CD4-positive, CD25-positive, alpha-beta regulatory T cell (primary cell): ENCODE results near the gene PKP4. TPM values are rescaled to one million over a fixed set of nuclear protein-coding genes. Genes with fewer than 3 reads are reported as not detected.

ENCODE experiments used
- ATAC-seq, 2 donors: fragments of 150-1000 bp; cut with Tn5 transposase; one replicate each; pipeline ENCODE4 v1.10.0; 2021; ENCODE audit warnings: low read depth in 2 of 2, moderate number of reproducible peaks in 2 of 2, moderate library complexity in 1 of 2
- DNase-seq, 3 donors: peaks; one replicate each; pipeline versions ENCODE4 v3.0.0 to v3.0.0-alpha.2; 2012 to 2022; ENCODE audit warnings: mixed read lengths in 1 of 3
- H3K27ac ChIP-seq: one replicate; pipeline ENCODE4 v1.7.0; 2013; ENCODE audit warnings: mild to moderate bottlenecking, low read length; ENCODE audit not compliant: insufficient read depth, poor library complexity, severe bottlenecking
- H3K27me3 ChIP-seq: one replicate; pipeline ENCODE4 v1.7.0; 2013; ENCODE audit warnings: low read length; ENCODE audit not compliant: control insufficient read depth, insufficient read depth
- H3K36me3 ChIP-seq: one replicate; pipeline ENCODE4 v1.7.0; 2013; ENCODE audit warnings: mild to moderate bottlenecking, low read length, moderate library complexity; ENCODE audit not compliant: control insufficient read depth, insufficient read depth
- H3K4me1 ChIP-seq: 2 replicates; pipeline ENCODE4 v1.7.0; 2013; ENCODE audit warnings: mild to moderate bottlenecking, low read length; ENCODE audit not compliant: insufficient read depth, control insufficient read depth, poor library complexity, severe bottlenecking
- H3K4me3 ChIP-seq: one replicate; pipeline ENCODE4 v1.7.0; 2013; ENCODE audit warnings: low read depth, mild to moderate bottlenecking, low read length, moderate library complexity
- H3K9me3 ChIP-seq, 2 experiments: 1 replicate in 1 of 2; 2 replicates in 1 of 2; pipeline ENCODE4 v1.7.0; 2013; ENCODE audit warnings: low read length in 2 of 2, mild to moderate bottlenecking in 1 of 2, moderate library complexity in 1 of 2; ENCODE audit not compliant: control insufficient read depth in 2 of 2
- H3K27ac Mint-ChIP-seq, 3 donors: one replicate each; pipeline ENCODE4 v1.8.0; 2020 to 2022; ENCODE audit warnings: mild to moderate bottlenecking in 3 of 3, mixed read lengths in 3 of 3, moderate library complexity in 2 of 3
- H3K27me3 Mint-ChIP-seq: one replicate; pipeline ENCODE4 v1.8.0; 2022; ENCODE audit warnings: mild to moderate bottlenecking, mixed read lengths
- H3K36me3 Mint-ChIP-seq: one replicate; pipeline ENCODE4 v1.8.0; 2020; ENCODE audit warnings: mixed read lengths
- H3K4me1 Mint-ChIP-seq, 4 donors: one replicate each; pipeline ENCODE4 v1.8.0; 2020 to 2022; ENCODE audit warnings: mixed read lengths in 4 of 4, mild to moderate bottlenecking in 1 of 4
- H3K4me3 Mint-ChIP-seq, 4 donors: one replicate each; pipeline ENCODE4 v1.8.0; 2020 to 2022; ENCODE audit warnings: mild to moderate bottlenecking in 4 of 4, mixed read lengths in 4 of 4, moderate library complexity in 3 of 4
- H3K9me3 Mint-ChIP-seq, 7 donors: one replicate each; pipeline ENCODE4 v1.8.0; 2020 to 2022; ENCODE audit warnings: mixed read lengths in 7 of 7, mild to moderate bottlenecking in 3 of 7, moderate library complexity in 2 of 7
- polyA plus RNA-seq, 4 donors: library from polyadenylated mRNA; unstranded; fragments of 300-500 nt; fragmentation: Illumina TruSeq; gene quantifications; one replicate each; pipeline ENCODE4 v1.2.3, GENCODE V29; 2021
- total RNA-seq: library from RNA; stranded (reverse); gene quantifications from one replicate; pipeline ENCODE4 v1.2.3, GENCODE V29; 2022

PKP4 gene
- total and polyA plus RNA-seq, 5 donors from 2014 or later, result 1.9 to 21.9 (median 4.5) TPM

DNA sequence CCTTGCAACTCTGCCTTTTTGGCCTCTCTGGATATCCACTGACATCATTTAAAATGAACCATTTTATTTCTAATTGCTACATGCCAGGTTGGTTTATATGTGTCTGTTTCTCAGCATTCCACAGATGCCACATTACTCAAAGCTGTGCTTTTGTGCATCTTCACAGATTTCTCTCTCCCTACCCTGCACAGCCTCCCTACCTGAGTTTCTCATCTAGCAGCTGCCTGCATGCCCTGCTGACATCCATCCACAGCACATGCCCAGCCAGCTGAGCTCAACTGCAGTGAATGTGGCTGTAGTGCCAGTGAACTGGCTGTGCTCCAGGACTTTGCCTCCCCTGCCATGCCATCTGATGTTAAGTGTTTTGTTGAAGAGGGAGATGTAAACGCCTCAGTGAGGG lies 44.5 kb downstream of the PKP4 start:
- no peak overlapping the region for H3K27ac Mint-ChIP-seq
- no peaks in the 10 kb centered on the region for H3K36me3 ChIP-seq
- no peaks in the 10 kb centered on the region for H3K4me1 ChIP-seq
- peaks cover 17 to 50% (median 40%) of the 10 kb centered on the region in 4 donors for H3K4me1 Mint-ChIP-seq
- peaks cover 14% of the 10 kb centered on the region for H3K36me3 Mint-ChIP-seq
- DNase-seq (no peak), ATAC-seq (peak in 1 of 2 donors; percentile 19)
- no peak overlapping the region for H3K4me3 Mint-ChIP-seq
- no peaks in the 10 kb centered on the region for H3K9me3 ChIP-seq
- H3K27me3 ChIP-seq, result no peaks in the 10 kb centered on the region
- no peak overlapping the region for H3K27ac ChIP-seq
- no peak overlapping the region for H3K4me3 ChIP-seq
- H3K9me3 Mint-ChIP-seq, result peaks cover 0 to 2% (median 0%) of the 10 kb centered on the region in 7 donors
- no peaks in the 10 kb centered on the region for H3K27me3 Mint-ChIP-seq

DNA sequence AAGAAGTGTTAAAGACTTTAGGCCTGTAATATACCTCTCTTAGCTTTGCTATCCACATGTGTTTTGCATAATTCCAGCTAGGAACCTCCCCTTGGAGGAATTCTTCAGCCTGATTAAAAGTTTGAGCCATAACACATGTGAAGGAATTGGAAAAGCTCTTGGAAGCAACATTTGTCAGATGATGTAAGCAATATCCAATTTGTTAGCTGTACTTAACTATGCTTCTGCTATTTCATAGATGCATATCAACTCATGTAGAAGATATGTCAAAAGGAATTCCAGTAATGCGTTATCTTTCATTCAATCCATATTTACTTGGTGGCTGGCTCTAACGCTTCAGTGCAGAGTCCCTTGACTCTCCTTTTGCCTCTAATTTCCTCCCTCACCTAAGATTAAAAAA lies 46.2 kb downstream of the PKP4 start:
- peaks cover 9% of the 10 kb centered on the region for H3K4me1 ChIP-seq
- H3K27me3 ChIP-seq, result no peaks in the 10 kb centered on the region
- H3K27ac ChIP-seq, result no peak overlapping the region
- no peaks in the 10 kb centered on the region for H3K36me3 ChIP-seq
- Mint-ChIP-seq H3K4me3 (no peak overlapping the region), H3K36me3 (peaks cover 10% of the 10 kb centered on the region), H3K9me3 (peaks cover 0 to 2% (median 0%) of the 10 kb centered on the region in 7 donors), H3K27me3 (no peaks in the 10 kb centered on the region), H3K27ac (no peak overlapping the region), H3K4me1 (peaks cover 28 to 50% (median 41%) of the 10 kb centered on the region in 4 donors)
- no peak for DNase-seq
- no peaks in the 10 kb centered on the region for H3K9me3 ChIP-seq
- ATAC-seq, result no peak
- H3K4me3 ChIP-seq, result no peak overlapping the region

DNA sequence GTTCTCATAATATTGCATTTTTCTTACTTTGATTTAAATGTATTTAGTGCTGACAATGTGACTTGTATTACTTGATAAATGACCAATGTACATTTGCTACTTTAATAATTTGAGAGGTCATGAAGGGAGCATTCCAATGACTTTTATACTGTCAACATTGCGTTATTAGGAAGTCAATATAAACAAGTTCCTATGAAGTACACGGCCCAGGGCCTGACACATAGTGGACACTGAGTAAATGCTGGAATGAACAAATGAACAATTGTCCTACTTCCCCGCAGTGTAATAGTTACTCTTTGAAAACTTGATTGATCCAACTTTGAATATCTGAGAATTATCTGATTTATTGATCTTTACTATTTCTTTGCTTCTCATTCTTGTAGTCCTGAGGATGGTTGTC lies 47.3 kb downstream of the PKP4 start:
- no peaks in the 10 kb centered on the region for H3K9me3 ChIP-seq

DNA sequence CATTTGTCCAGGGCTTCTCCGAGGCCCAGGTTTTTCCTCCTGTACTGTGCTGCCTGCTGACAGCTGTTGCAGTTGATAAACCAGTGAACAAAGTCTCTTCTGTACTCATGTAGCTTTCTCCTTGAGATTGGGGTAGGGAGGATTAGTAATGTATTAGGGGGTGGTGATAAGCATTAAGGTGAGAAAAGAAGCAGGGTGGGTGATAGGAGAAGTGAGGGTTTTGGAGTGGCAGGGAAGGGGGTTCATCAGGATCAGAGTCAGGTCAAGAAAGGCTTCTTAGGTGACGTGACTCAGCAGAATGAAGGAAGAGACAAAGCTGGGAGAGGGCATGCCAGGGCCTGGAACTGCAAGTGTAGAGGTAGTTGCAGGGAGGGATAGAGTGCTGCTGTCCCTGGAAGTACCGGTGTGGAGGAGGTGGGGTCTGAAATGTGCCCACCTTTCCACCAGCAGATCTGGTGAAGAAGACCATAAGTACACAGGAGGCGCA lies 48.7 kb downstream of the PKP4 start:
- peaks cover 0 to 2% (median 0%) of the 10 kb centered on the region in 7 donors for H3K9me3 Mint-ChIP-seq
- DNase-seq (no peak), ATAC-seq (no peak)
- peaks cover 10% of the 10 kb centered on the region for H3K36me3 Mint-ChIP-seq
- Histone ChIP-seq H3K9me3 (no peaks in the 10 kb centered on the region), H3K27ac (no peak overlapping the region), H3K4me3 (no peak overlapping the region), H3K36me3 (no peaks in the 10 kb centered on the region), H3K27me3 (no peaks in the 10 kb centered on the region), H3K4me1 (peaks cover 9% of the 10 kb centered on the region)
- no peak overlapping the region for H3K4me3 Mint-ChIP-seq
- peak overlapping the region in 2 of 3 donors; percentile 22 to 71 for H3K27ac Mint-ChIP-seq
- peaks cover 27 to 43% (median 36%) of the 10 kb centered on the region in 4 donors for H3K4me1 Mint-ChIP-seq
- H3K27me3 Mint-ChIP-seq, result no peaks in the 10 kb centered on the region

More for the DNA sequence above, 47.3 kb downstream of the PKP4 start:
- no peak overlapping the region for H3K27ac Mint-ChIP-seq
- Histone ChIP-seq H3K4me3 (no peak overlapping the region), H3K36me3 (no peaks in the 10 kb centered on the region), H3K4me1 (peaks cover 9% of the 10 kb centered on the region), H3K27ac (no peak overlapping the region), H3K27me3 (no peaks in the 10 kb centered on the region)
- H3K4me3 Mint-ChIP-seq, result no peak overlapping the region
- ATAC-seq (no peak), DNase-seq (no peak)
- H3K36me3 Mint-ChIP-seq, result peaks cover 10% of the 10 kb centered on the region
- peaks cover 0 to 2% (median 0%) of the 10 kb centered on the region in 7 donors for H3K9me3 Mint-ChIP-seq
- H3K27me3 Mint-ChIP-seq, result no peaks in the 10 kb centered on the region
- peaks cover 25 to 47% (median 37%) of the 10 kb centered on the region in 4 donors for H3K4me1 Mint-ChIP-seq

DNA sequence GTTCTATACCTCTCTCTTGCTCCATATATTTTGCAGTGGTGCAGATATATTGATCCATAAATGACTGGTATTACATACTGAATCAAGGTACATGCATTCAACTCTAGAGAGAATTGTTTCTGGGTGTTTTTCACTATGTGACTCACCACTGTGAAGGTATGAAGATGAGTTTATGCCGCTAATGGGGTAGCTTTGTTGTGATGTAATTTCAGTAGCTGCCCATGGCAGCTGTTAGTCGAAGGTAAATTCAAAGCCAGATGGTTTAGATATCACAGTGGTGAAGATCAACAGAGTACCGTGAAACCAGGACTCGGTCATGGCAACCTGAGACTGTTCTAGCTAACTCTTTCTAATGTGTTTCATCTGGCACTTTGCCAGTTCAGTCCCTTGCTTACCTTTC lies 50.4 kb downstream of the PKP4 start:
- Mint-ChIP-seq H3K9me3 (peaks cover 0 to 2% (median 0%) of the 10 kb centered on the region in 7 donors), H3K4me3 (peak overlapping the region in 1 of 4 donors; percentile 7), H3K27me3 (no peaks in the 10 kb centered on the region), H3K27ac (peak overlapping the region in 2 of 3 donors; percentile 50 to 57), H3K4me1 (peaks cover 29 to 41% (median 33%) of the 10 kb centered on the region in 4 donors), H3K36me3 (peaks cover 3% of the 10 kb centered on the region)
- no peaks in the 10 kb centered on the region for H3K36me3 ChIP-seq
- no peaks in the 10 kb centered on the region for H3K27me3 ChIP-seq
- H3K4me3 ChIP-seq, result peak overlapping the region; percentile 29
- DNase-seq, result peak in 1 of 3 donors; percentile 49
- H3K4me1 ChIP-seq, result peaks cover 9% of the 10 kb centered on the region
- H3K27ac ChIP-seq, result no peak overlapping the region
- ATAC-seq, result peak; percentile 44 to 50
- H3K9me3 ChIP-seq, result no peaks in the 10 kb centered on the region

DNA sequence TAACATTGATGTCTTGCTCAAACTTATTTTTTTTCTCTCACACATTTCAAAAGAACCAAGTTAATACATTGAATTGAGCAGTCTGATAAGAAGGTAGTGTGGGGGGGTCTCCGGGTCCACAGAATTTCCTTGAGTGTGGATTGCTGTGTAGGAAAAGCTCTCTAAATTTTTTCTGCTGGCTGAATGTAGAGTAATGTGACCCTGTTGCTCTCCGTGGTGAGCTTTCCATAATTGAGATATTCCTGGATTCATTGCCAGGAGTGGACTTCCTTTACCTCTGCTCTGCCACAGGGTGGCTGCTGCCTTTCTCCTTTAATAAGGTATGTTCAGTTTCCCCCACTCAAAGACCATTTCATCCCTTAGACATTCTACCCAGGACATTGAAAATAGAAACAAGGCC lies 50.9 kb downstream of the PKP4 start:
- H3K9me3 ChIP-seq, result no peaks in the 10 kb centered on the region
- Mint-ChIP-seq H3K36me3 (peaks cover 3% of the 10 kb centered on the region), H3K9me3 (peaks cover 0 to 2% (median 0%) of the 10 kb centered on the region in 7 donors), H3K27ac (peak overlapping the region in 1 of 3 donors; percentile 50), H3K4me1 (peaks cover 29 to 41% (median 33%) of the 10 kb centered on the region in 4 donors), H3K27me3 (no peaks in the 10 kb centered on the region), H3K4me3 (peak overlapping the region in 1 of 4 donors; percentile 13)
- no peak overlapping the region for H3K27ac ChIP-seq
- no peaks in the 10 kb centered on the region for H3K36me3 ChIP-seq
- no peaks in the 10 kb centered on the region for H3K27me3 ChIP-seq
- H3K4me1 ChIP-seq, result peaks cover 9% of the 10 kb centered on the region
- no peak for DNase-seq
- no peak overlapping the region for H3K4me3 ChIP-seq
- ATAC-seq, result no peak

DNA sequence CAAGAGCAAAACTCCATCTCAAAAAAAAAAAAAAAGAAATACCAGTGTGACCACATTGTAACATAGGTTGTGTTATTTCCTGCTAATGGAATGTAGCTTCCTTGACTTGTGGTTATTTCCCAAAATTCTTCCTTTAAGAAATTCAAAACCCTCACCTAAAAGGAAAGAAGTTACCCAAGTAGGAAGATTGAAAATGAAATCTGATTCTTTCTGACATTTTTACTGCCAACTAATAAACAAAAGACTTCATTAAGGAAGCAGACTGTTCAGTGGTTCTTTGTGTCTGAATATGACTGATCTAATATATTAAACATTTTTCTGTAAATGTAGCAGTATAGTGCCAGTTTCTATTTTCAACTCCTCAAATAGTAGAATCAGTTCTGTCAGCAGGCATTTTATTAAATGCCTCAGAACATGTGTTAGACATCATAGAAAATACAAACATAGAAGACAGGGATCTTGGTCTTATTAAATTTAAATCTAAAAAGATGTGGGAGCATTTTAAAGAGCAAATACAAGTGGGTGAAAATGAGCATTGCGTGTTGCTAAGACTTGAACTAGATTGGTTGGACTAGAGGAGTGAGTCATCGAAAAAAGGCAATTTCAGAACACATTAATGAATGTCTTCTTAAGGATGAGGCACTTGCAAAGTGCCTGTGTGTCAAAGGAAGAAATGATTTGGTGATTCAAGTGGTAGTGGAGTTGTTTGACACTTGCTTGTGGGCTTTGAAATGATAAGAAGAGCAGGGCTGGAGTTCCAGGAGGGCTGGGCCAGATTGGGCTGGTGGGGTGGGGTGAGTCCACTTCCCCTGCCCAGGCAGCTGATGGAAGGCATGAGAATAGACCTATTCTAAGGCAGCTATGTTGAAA lies 53.4 kb downstream of the PKP4 start:
- no peaks in the 10 kb centered on the region for H3K9me3 ChIP-seq
- ATAC-seq, result no peak
- H3K27ac Mint-ChIP-seq, result no peak overlapping the region

More for the DNA sequence above, 53.4 kb downstream of the PKP4 start:
- H3K4me1 Mint-ChIP-seq, result peaks cover 25 to 36% (median 30%) of the 10 kb centered on the region in 4 donors
- Histone ChIP-seq H3K4me3 (no peak overlapping the region), H3K4me1 (peaks cover 9% of the 10 kb centered on the region), H3K36me3 (no peaks in the 10 kb centered on the region), H3K27me3 (no peaks in the 10 kb centered on the region), H3K27ac (no peak overlapping the region)
- no peaks in the 10 kb centered on the region for H3K9me3 Mint-ChIP-seq
- DNase-seq, result no peak
- peaks cover 8% of the 10 kb centered on the region for H3K36me3 Mint-ChIP-seq
- H3K4me3 Mint-ChIP-seq, result no peak overlapping the region
- H3K27me3 Mint-ChIP-seq, result no peaks in the 10 kb centered on the region
